Smooth muscle cell (in vitro differentiated cells): ENCODE data around the gene SPAG5. TPM values are rescaled to one million over a fixed set of nuclear protein-coding genes. Genes with fewer than 3 reads are reported as not detected.

Source experiments
- DNase-seq: peaks from one replicate; lab custom pipeline; 2025; ENCODE audit not compliant: unreplicated experiment; lab: John Stamatoyannopoulos, UW
- H2AFZ ChIP-seq: fragments of 200-600 bp; sonication (generic); 2 replicates; pipeline ENCODE4 v1.6.0; 2016; ENCODE audit warnings: antibody characterized with exemption, low read depth, mild to moderate bottlenecking
- H3F3A ChIP-seq: fragments of 200-600 bp; sonication (generic); 2 replicates; pipeline ENCODE4 v1.6.0; 2017; ENCODE audit warnings: antibody characterized with exemption, low read depth
- H3K27ac ChIP-seq: fragments of 200-600 bp; sonication (generic); 2 replicates; pipeline ENCODE4 v1.5.1; 2016; ENCODE audit warnings: low read depth, mild to moderate bottlenecking
- H3K27me3 ChIP-seq: fragments of 200-600 bp; sonication (generic); 2 replicates; pipeline ENCODE4 v1.6.1; 2016; ENCODE audit warnings: low read depth, mild to moderate bottlenecking
- H3K36me3 ChIP-seq: fragments of 200-600 bp; sonication (generic); 2 replicates; pipeline ENCODE4 v1.5.1; 2016; ENCODE audit warnings: low read depth
- H3K4me1 ChIP-seq: fragments of 200-600 bp; sonication (generic); 2 replicates; pipeline ENCODE4 v1.5.1; 2016; ENCODE audit warnings: low read depth
- H3K4me2 ChIP-seq: fragments of 200-600 bp; sonication (generic); 2 replicates; pipeline ENCODE4 v1.6.0; 2016; ENCODE audit warnings: mild to moderate bottlenecking
- H3K4me3 ChIP-seq: fragments of 200-600 bp; sonication (generic); 2 replicates; pipeline ENCODE4 v1.5.1; 2016; ENCODE audit warnings: mild to moderate bottlenecking
- H3K79me2 ChIP-seq: fragments of 200-600 bp; sonication (generic); 2 replicates; pipeline ENCODE4 v1.6.0; 2016; ENCODE audit warnings: low read depth, mild to moderate bottlenecking
- H3K9ac ChIP-seq: fragments of 200-600 bp; sonication (generic); 2 replicates; pipeline ENCODE4 v1.6.0; 2016; ENCODE audit warnings: low read depth
- H3K9me3 ChIP-seq: fragments of 200-600 bp; sonication (generic); replicated peaks from 2 replicates; pipeline ENCODE4 v1.5.1; 2016; ENCODE audit warnings: low read depth
- H4K20me1 ChIP-seq: fragments of 200-600 bp; sonication (generic); 2 replicates; pipeline ENCODE4 v1.6.0; 2016; ENCODE audit warnings: low read depth
- CTCF ChIP-seq: fragments of 200-600 bp; sonication (generic); IDR thresholded peaks from 2 replicates; pipeline ENCODE4 v1.5.1; 2017; ENCODE audit warnings: borderline replicate concordance, mild to moderate bottlenecking, antibody characterized with exemption; ENCODE audit not compliant: insufficient read depth, poor library complexity, severe bottlenecking
- WGBS: methylation state at CpG from one replicate; pipeline ENCODE4 v1.1.7; 2016; ENCODE audit warnings: low lambda C conversion rate; 5-methylcytosine and 5-hydroxymethylcytosine counted together
- polyA plus RNA-seq: library from polyadenylated mRNA; unstranded; fragments of >200 nt; fragmentation: Nextera tagmentation; extraction: Ambion mirVana; gene quantifications from 2 replicates; pipeline ENCODE4 v1.2.1, GENCODE V29; 2016
- total RNA-seq: library from RNA; depleted of rRNA; stranded (reverse); fragments of >200 nt; gene quantifications from 2 replicates; pipeline ENCODE4 v1.2.3, GENCODE V29; 2014

SPAG5 gene
- total and polyA plus RNA-seq, 2 experiments from 2014 or later: 13.9 to 19.8 TPM

GRCh38 chr17:28635506-28635905 is 36.7 kb upstream of the SPAG5 start:
- Histone ChIP-seq H4K20me1 (peaks cover 25% of the 10 kb centered on the region), H3K9ac (no peak overlapping the region), H3K4me1 (no peaks in the 10 kb centered on the region), H3K4me2 (no peak overlapping the region), H3K79me2 (no peaks in the 10 kb centered on the region), H3F3A (no peaks in the 10 kb centered on the region), H3K36me3 (peaks cover 33% of the 10 kb centered on the region), H3K4me3 (no peak overlapping the region), H3K9me3 (no peaks in the 10 kb centered on the region), H3K27ac (no peak overlapping the region), H2AFZ (no peak overlapping the region), H3K27me3 (no peaks in the 10 kb centered on the region)
- no peak for TF ChIP-seq CTCF
- DNase-seq: no peak
- 92% methylated on average over 1 of the region's 1 CpG for WGBS

GRCh38 chr17:28634206-28634865 is 35.5 kb upstream of the SPAG5 start:
- H3K27me3 ChIP-seq: no peaks in the 10 kb centered on the region
- peaks cover 25% of the 10 kb centered on the region for H4K20me1 ChIP-seq
- no peaks in the 10 kb centered on the region for H3K79me2 ChIP-seq
- no peak overlapping the region for H2AFZ ChIP-seq
- peaks cover 33% of the 10 kb centered on the region for H3K36me3 ChIP-seq
- H3K4me2 ChIP-seq: no peak overlapping the region
- no peaks in the 10 kb centered on the region for H3F3A ChIP-seq
- H3K9ac ChIP-seq: no peak overlapping the region
- no peaks in the 10 kb centered on the region for H3K4me1 ChIP-seq
- no peak overlapping the region for H3K4me3 ChIP-seq
- WGBS: 91% methylated on average over 14 of the region's 14 CpGs
- H3K27ac ChIP-seq: no peak overlapping the region
- TF ChIP-seq CTCF: no peak
- H3K9me3 ChIP-seq: no peaks in the 10 kb centered on the region
- DNase-seq: no peak

- Histone ChIP-seq H3K79me2 (no peaks in the 10 kb centered on the region), H3K9me3 (no peaks in the 10 kb centered on the region), H4K20me1 (no peaks in the 10 kb centered on the region), H3K36me3 (peaks cover 11% of the 10 kb centered on the region), H3K4me2 (no peak overlapping the region), H3K27me3 (no peaks in the 10 kb centered on the region), H2AFZ (no peak overlapping the region), H3K4me3 (no peak overlapping the region), H3K27ac (no peak overlapping the region), H3K9ac (no peak overlapping the region), H3K4me1 (no peaks in the 10 kb centered on the region), H3F3A (no peaks in the 10 kb centered on the region)
- DNase-seq: no peak
- no peak for TF ChIP-seq CTCF
- WGBS: 96% methylated on average over 4 of the region's 4 CpGs
Observed at GRCh38 chr17:28626818-28627217, 28.0 kb upstream of the SPAG5 start.

GRCh38 chr17:28624148-28624547 is 25.3 kb upstream of the SPAG5 start:
- peaks cover 26% of the 10 kb centered on the region for H3K36me3 ChIP-seq
- no peak for TF ChIP-seq CTCF
- 98% methylated on average over 2 of the region's 2 CpGs for WGBS

More at GRCh38 chr17:28624148-28624547, 25.3 kb upstream of the SPAG5 start:
- H3F3A ChIP-seq: no peaks in the 10 kb centered on the region
- no peak overlapping the region for H3K9ac ChIP-seq
- H2AFZ ChIP-seq: no peak overlapping the region
- H3K4me3 ChIP-seq: no peak overlapping the region
- no peaks in the 10 kb centered on the region for H4K20me1 ChIP-seq
- H3K9me3 ChIP-seq: no peaks in the 10 kb centered on the region
- DNase-seq: no peak
- no peak overlapping the region for H3K27ac ChIP-seq
- H3K79me2 ChIP-seq: no peaks in the 10 kb centered on the region
- no peak overlapping the region for H3K4me2 ChIP-seq
- no peaks in the 10 kb centered on the region for H3K4me1 ChIP-seq
- H3K27me3 ChIP-seq: no peaks in the 10 kb centered on the region
